SU-DHL-6 (cell line): ENCODE measurements around the gene DCC.

Experiments
- H2AFZ ChIP-seq: fragments of 200-600 bp; sonication (generic); 2 replicates; pipeline ENCODE4 v1.6.1; 2014; ENCODE audit warnings: low read depth, mild to moderate bottlenecking, moderate library complexity, mixed read lengths, antibody characterized with exemption, low read length; ENCODE audit not compliant: severe bottlenecking
- H3F3A ChIP-seq: fragments of 200-600 bp; shearing (Covaris generic); 2 replicates; pipeline ENCODE4 v1.6.0; 2016; ENCODE audit warnings: antibody characterized with exemption, mild to moderate bottlenecking; ENCODE audit not compliant: insufficient read depth
- H3K27ac ChIP-seq: fragments of 200-600 bp; sonication (generic); 2 replicates; pipeline ENCODE4 v1.5.1; 2016; ENCODE audit warnings: low read depth, mild to moderate bottlenecking, low read length, moderate library complexity, mixed read lengths
- H3K27me3 ChIP-seq: fragments of 200-600 bp; sonication (generic), shearing (Covaris generic); 2 replicates; pipeline ENCODE4 v1.6.0; 2014; ENCODE audit warnings: mild to moderate bottlenecking, low read length
- H3K36me3 ChIP-seq: fragments of 200-600 bp; sonication (generic); 2 replicates; pipeline ENCODE4 v1.6.1; 2014; ENCODE audit warnings: mild to moderate bottlenecking, low read length, mixed read lengths
- H3K4me2 ChIP-seq: fragments of 300-600, 200-600 bp; shearing (Covaris generic), sonication (generic); 2 replicates; pipeline ENCODE4 v1.6.0; 2014; ENCODE audit warnings: low read length, low read depth, mild to moderate bottlenecking; ENCODE audit not compliant: poor library complexity, severe bottlenecking
- H3K4me3 ChIP-seq: fragments of 200-600 bp; sonication (generic); 2 replicates; pipeline ENCODE4 v1.5.1; 2014; ENCODE audit warnings: antibody characterized with exemption, low read length, mild to moderate bottlenecking, mixed read lengths; ENCODE audit not compliant: insufficient read depth, poor library complexity, severe bottlenecking
- H3K79me2 ChIP-seq: fragments of 200-600 bp; sonication (generic); 2 replicates; pipeline ENCODE4 v1.6.1; 2014; ENCODE audit warnings: mild to moderate bottlenecking, low read length, moderate library complexity; ENCODE audit not compliant: insufficient read depth
- H3K9ac ChIP-seq: fragments of 200-600 bp; sonication (generic); 2 replicates; pipeline ENCODE4 v1.7.0; 2014; ENCODE audit warnings: mild to moderate bottlenecking, low read length
- H3K9me2 ChIP-seq: fragments of 200-600 bp; sonication (generic); replicated peaks from 2 replicates; pipeline ENCODE4 v1.6.1; 2014; ENCODE audit warnings: low read length; ENCODE audit not compliant: insufficient read depth
- H3K9me3 ChIP-seq: fragments of 200-600 bp; sonication (generic); 2 replicates; pipeline ENCODE4 v1.6.1; 2014; ENCODE audit warnings: low read length, mixed read lengths; ENCODE audit not compliant: insufficient read depth
- H4K20me1 ChIP-seq: fragments of 200-600 bp; sonication (generic); 2 replicates; pipeline ENCODE4 v1.6.1; 2014; ENCODE audit warnings: low read depth, mild to moderate bottlenecking, antibody characterized with exemption, low read length, moderate library complexity, mixed read lengths
- EZH2phosphoT487 ChIP-seq: fragments of 200-600 bp; sonication (generic), shearing (Covaris generic); conservative IDR thresholded peaks from 2 replicates; pipeline ENCODE4 v1.6.1; 2018; ENCODE audit warnings: mild to moderate bottlenecking, antibody characterized with exemption, low read length, moderate library complexity, mixed read lengths
- TF ChIP-seq, protein P1 (sequence below): fragments of 200-600 bp; sonication (generic); IDR thresholded peaks from one replicate; pipeline ENCODE4 v1.5.1; 2017; ENCODE audit warnings: antibody characterized with exemption, mild to moderate bottlenecking, low read length, moderate library complexity; ENCODE audit not compliant: insufficient read depth, poor library complexity, severe bottlenecking

DCC gene

GRCh38 chr18:52323802-52324201, 16.2 kb upstream of the DCC start:
- H3K4me3 ChIP-seq = no peak overlapping the region
- TF ChIP-seq, protein P1, sequence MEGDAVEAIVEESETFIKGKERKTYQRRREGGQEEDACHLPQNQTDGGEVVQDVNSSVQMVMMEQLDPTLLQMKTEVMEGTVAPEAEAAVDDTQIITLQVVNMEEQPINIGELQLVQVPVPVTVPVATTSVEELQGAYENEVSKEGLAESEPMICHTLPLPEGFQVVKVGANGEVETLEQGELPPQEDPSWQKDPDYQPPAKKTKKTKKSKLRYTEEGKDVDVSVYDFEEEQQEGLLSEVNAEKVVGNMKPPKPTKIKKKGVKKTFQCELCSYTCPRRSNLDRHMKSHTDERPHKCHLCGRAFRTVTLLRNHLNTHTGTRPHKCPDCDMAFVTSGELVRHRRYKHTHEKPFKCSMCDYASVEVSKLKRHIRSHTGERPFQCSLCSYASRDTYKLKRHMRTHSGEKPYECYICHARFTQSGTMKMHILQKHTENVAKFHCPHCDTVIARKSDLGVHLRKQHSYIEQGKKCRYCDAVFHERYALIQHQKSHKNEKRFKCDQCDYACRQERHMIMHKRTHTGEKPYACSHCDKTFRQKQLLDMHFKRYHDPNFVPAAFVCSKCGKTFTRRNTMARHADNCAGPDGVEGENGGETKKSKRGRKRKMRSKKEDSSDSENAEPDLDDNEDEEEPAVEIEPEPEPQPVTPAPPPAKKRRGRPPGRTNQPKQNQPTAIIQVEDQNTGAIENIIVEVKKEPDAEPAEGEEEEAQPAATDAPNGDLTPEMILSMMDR = no peak
- TF ChIP-seq EZH2phosphoT487 = no peak
- H3K9me3 ChIP-seq = no peaks in the 10 kb centered on the region
- H3K9ac ChIP-seq = no peak overlapping the region
- H3K9me2 ChIP-seq = no peaks in the 10 kb centered on the region
- H3F3A ChIP-seq = no peaks in the 10 kb centered on the region
- H2AFZ ChIP-seq = no peak overlapping the region
- H3K27ac ChIP-seq = no peak overlapping the region
- H3K79me2 ChIP-seq = no peaks in the 10 kb centered on the region
- no peak overlapping the region for H3K4me2 ChIP-seq
- H4K20me1 ChIP-seq = no peaks in the 10 kb centered on the region
- no peaks in the 10 kb centered on the region for H3K27me3 ChIP-seq
- H3K36me3 ChIP-seq = no peaks in the 10 kb centered on the region

DNA sequence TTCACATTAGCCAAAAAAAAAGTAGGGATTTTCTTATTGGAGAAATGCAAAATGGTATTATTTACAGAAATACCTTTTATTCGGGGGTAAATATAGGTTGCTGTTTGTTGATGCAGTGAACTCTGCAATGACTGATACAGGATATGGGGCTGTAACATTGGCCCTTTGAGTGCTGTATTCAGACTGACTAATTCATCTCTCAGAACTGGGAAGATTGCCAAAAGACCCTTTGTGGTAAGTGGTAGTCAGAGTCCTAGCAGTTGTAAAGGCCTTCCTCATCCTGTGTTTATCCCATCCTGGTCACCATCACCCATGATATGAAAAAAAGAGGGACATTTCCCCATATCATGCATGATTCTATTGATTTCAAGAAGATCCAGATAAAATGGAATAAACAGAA, 14.0 kb upstream of the DCC start:
- Histone ChIP-seq H3K79me2 (no peaks in the 10 kb centered on the region), H3K36me3 (no peaks in the 10 kb centered on the region), H4K20me1 (no peaks in the 10 kb centered on the region), H3K4me3 (no peak overlapping the region), H3K9me2 (no peaks in the 10 kb centered on the region), H3K27me3 (no peaks in the 10 kb centered on the region), H3K9ac (no peak overlapping the region), H2AFZ (no peak overlapping the region), H3K4me2 (no peak overlapping the region), H3K27ac (no peak overlapping the region), H3K9me3 (no peaks in the 10 kb centered on the region), H3F3A (no peaks in the 10 kb centered on the region)
- TF ChIP-seq, protein P1 = no peak
- TF ChIP-seq EZH2phosphoT487 = no peak

DNA sequence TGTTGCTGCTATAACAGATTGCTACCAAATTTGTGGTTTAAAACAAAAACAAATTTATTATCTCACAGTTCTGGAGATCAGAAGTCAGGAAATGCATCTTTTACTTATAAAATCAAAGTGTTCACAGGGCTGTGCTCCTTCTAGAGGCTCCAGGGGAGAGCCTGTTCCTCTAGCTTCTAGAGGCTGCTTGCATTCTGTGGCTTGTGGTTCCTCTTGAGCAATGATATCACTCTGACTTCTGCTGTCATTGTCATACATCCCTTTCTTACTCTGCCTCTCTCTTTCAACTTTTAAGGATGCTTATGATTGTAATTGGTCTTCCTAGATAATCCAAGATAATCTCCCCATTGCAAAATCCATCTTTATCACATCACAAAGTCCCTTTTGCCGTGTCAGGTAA, 6.1 kb upstream of the DCC start:
- no peak overlapping the region for H2AFZ ChIP-seq
- no peaks in the 10 kb centered on the region for H3K9me2 ChIP-seq
- H3K27ac ChIP-seq = no peak overlapping the region
- no peak for TF ChIP-seq EZH2phosphoT487
- no peak overlapping the region for H3K4me3 ChIP-seq
- H3F3A ChIP-seq = no peaks in the 10 kb centered on the region
- H4K20me1 ChIP-seq = no peaks in the 10 kb centered on the region
- no peaks in the 10 kb centered on the region; the same call in 1 of the 2 replicates for H3K27me3 ChIP-seq
- H3K9me3 ChIP-seq = no peaks in the 10 kb centered on the region
- no peak overlapping the region for H3K9ac ChIP-seq
- no peaks in the 10 kb centered on the region for H3K36me3 ChIP-seq
- H3K79me2 ChIP-seq = no peaks in the 10 kb centered on the region
- no peak overlapping the region for H3K4me2 ChIP-seq

DNA sequence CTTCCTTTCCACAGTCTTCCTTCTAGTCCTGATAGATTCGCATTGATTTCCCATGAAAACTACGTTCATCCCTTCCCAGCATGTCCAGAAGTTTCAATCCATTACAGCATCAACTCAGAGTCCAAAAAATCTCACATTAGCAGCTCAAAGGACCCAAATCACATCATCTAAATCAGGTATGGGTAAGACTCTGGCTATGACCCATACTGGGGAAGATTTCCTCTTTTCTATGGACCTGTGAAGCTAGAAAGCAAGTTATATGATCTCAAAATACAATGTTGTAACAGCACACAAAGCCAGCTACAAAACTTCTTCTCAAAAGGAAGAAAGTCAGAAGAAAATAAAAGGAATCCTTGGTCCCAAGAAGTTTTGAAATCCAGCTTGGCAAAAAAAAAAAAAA, 5.7 kb upstream of the DCC start:
- no peaks in the 10 kb centered on the region for H4K20me1 ChIP-seq
- H3K27me3 ChIP-seq = no peaks in the 10 kb centered on the region; the same call in 1 of the 2 replicates
- no peaks in the 10 kb centered on the region for H3K79me2 ChIP-seq
- no peak overlapping the region for H3K4me3 ChIP-seq
- H2AFZ ChIP-seq = no peak overlapping the region
- H3K9me2 ChIP-seq = no peaks in the 10 kb centered on the region
- H3K9me3 ChIP-seq = no peaks in the 10 kb centered on the region
- no peaks in the 10 kb centered on the region for H3K36me3 ChIP-seq
- H3K9ac ChIP-seq = no peak overlapping the region
- no peak for TF ChIP-seq EZH2phosphoT487
- TF ChIP-seq, protein P1 = no peak
- H3K27ac ChIP-seq = no peak overlapping the region
- H3F3A ChIP-seq = no peaks in the 10 kb centered on the region
- no peak overlapping the region for H3K4me2 ChIP-seq
